GM10847 (cell line): Measurements from ENCODE around the gene BABAM2.

ENCODE experiments used
- POLR2A ChIP-seq: IDR thresholded peaks from 2 replicates; pipeline ENCODE4 v1.6.1; 2011; ENCODE audit not compliant: insufficient read length; ENCODE audit errors: extremely low read depth

BABAM2 gene

GRCh38 chr2:27871802-27872201, 18.7 kb upstream of the BABAM2 start:
- no peak for TF ChIP-seq POLR2A

- no peak for TF ChIP-seq POLR2A
These were observed 17.4 kb upstream of the BABAM2 start for GRCh38 chr2:27873091-27873490.

GRCh38 chr2:27875089-27875881, 15.2 kb upstream of the BABAM2 start:
- TF ChIP-seq POLR2A = no peak

- no peak for TF ChIP-seq POLR2A
These were observed 11.7 kb upstream of the BABAM2 start for GRCh38 chr2:27878825-27879224.

GRCh38 chr2:27884601-27885000, 5.9 kb upstream of the BABAM2 start:
- TF ChIP-seq POLR2A = no peak

- no peak for TF ChIP-seq POLR2A
These were observed 5.3 kb upstream of the BABAM2 start for GRCh38 chr2:27885234-27885633.

GRCh38 chr2:27885661-27886060, 4.9 kb upstream of the BABAM2 start:
- TF ChIP-seq POLR2A = no peak

GRCh38 chr2:27886322-27886721, 4.2 kb upstream of the BABAM2 start:
- TF ChIP-seq POLR2A = no peak

- no peak for TF ChIP-seq POLR2A
These were observed 3.4 kb upstream of the BABAM2 start for GRCh38 chr2:27887111-27887510.

GRCh38 chr2:27887830-27888229, 2.7 kb upstream of the BABAM2 start:
- no peak for TF ChIP-seq POLR2A

GRCh38 chr2:27888790-27889189, 1.7 kb upstream of the BABAM2 start:
- TF ChIP-seq POLR2A = no peak

GRCh38 chr2:27889774-27890145, 769 bp upstream of the BABAM2 start:
- no peak for TF ChIP-seq POLR2A

- no peak for TF ChIP-seq POLR2A
These were observed 569 bp downstream of the BABAM2 start for GRCh38 chr2:27890924-27891672.

GRCh38 chr2:27891673-27892105, 1.2 kb downstream of the BABAM2 start:
- TF ChIP-seq POLR2A = no peak

- no peak for TF ChIP-seq POLR2A
These were observed 2.5 kb downstream of the BABAM2 start for GRCh38 chr2:27893006-27893405.

GRCh38 chr2:27897717-27898116, 7.2 kb downstream of the BABAM2 start:
- TF ChIP-seq POLR2A = no peak
